Germinal center (tissue), 1 donor: ENCODE results near the gene JDP2.
A peak's percentile ranks its signal among the peaks of the same experiment; 100 is the strongest.

ENCODE experiments used
- DNase-seq: peaks from one replicate; pipeline ENCODE4 v3.0.0; 2012; ENCODE audit warnings: mixed read lengths, low spot score

The JDP2 gene

GRCh38 chr14:75409316-75410205 lies 18.3 kb upstream of the JDP2 start:
- no peak for DNase-seq

- no peak for DNase-seq
Measured at GRCh38 chr14:75411214-75411540, 16.6 kb upstream of the JDP2 start.

GRCh38 chr14:75413013-75413412 lies 14.8 kb upstream of the JDP2 start:
- no peak for DNase-seq

GRCh38 chr14:75417674-75418073 lies 10.1 kb upstream of the JDP2 start:
- DNase-seq: no peak

- peak; percentile 44 for DNase-seq
Measured at GRCh38 chr14:75418850-75419768, 8.7 kb upstream of the JDP2 start.

- no peak for DNase-seq
Measured at GRCh38 chr14:75422169-75422568, 5.7 kb upstream of the JDP2 start.

GRCh38 chr14:75424496-75424895 lies 3.3 kb upstream of the JDP2 start:
- no peak for DNase-seq

GRCh38 chr14:75425446-75425845 lies 2.4 kb upstream of the JDP2 start:
- DNase-seq: no peak

- peak; percentile 73 for DNase-seq
Measured at GRCh38 chr14:75426332-75427125, 1.3 kb upstream of the JDP2 start.

- DNase-seq: peak; percentile 27
Measured at GRCh38 chr14:75427126-75427481, 718 bp upstream of the JDP2 start.

GRCh38 chr14:75428230-75429104 lies 645 bp downstream of the JDP2 start:
- DNase-seq: peak; percentile 34

- no peak for DNase-seq
Measured at GRCh38 chr14:75429562-75429961, 1.7 kb downstream of the JDP2 start.

GRCh38 chr14:75430116-75430515 lies 2.3 kb downstream of the JDP2 start:
- DNase-seq: no peak

- DNase-seq: no peak
Measured at GRCh38 chr14:75430526-75430925, 2.7 kb downstream of the JDP2 start.

GRCh38 chr14:75430976-75431375 lies 3.2 kb downstream of the JDP2 start:
- DNase-seq: no peak

GRCh38 chr14:75431827-75432226 lies 4.0 kb downstream of the JDP2 start:
- DNase-seq: no peak

- no peak for DNase-seq
Measured at GRCh38 chr14:75432411-75432810, 4.6 kb downstream of the JDP2 start.

- DNase-seq: no peak
Measured at GRCh38 chr14:75433631-75434071, 5.8 kb downstream of the JDP2 start.

- no peak for DNase-seq
Measured at GRCh38 chr14:75434138-75434889, 6.5 kb downstream of the JDP2 start.

- DNase-seq: no peak
Measured at GRCh38 chr14:75434890-75435248, 7.0 kb downstream of the JDP2 start.

GRCh38 chr14:75435473-75435872 lies 7.7 kb downstream of the JDP2 start:
- DNase-seq: no peak
